ENCODE measurements around the gene ADAMTSL3. TPM values are rescaled to one million over a fixed set of nuclear protein-coding genes. Genes with fewer than 3 reads are reported as not detected.

Gene ADAMTSL3
- total RNA-seq = 0.05 TPM in 1 of 2 replicates, not detected in the other
- 0.37 TPM for polyA plus RNA-seq (2012)

DNA sequence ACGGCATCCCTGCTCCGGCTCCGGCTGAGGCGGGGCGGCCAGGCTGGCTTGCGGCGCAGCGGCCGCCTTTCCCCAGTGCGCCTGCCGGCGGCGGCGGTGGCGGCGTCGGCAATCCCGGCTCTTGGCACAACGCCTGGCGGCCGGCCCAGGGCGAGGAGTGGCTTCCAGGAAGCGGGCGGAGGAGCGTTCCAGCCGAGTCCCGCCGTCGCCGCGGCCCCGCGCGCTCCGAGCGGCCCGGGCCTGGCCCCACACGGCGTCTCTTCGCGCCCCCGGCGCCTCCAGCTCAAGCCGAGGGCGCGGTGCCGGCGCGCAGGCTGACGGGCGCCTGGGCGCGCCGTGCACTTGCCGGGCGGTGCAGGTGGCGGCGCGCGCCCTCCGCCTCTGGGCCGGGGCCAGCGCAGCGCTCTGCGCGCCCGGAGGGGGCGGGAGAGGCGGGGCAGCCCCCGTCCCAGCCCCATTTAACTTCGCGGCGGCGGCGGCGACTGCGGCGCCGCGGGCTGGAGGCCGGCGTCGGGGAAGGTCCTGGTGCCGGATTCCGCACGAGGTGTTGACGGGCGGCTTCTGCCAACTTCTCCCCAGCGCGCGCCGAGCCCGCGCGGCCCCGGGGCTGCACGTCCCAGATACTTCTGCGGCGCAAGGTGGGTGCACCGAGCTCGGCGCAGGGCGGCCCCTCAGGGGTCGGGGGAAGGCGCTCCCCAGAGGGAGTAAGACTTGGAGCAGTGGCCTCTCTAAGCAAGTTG, at the start of gene ADAMTSL3:
TSS of gene ADAMTSL3 (plus strand) at position 485 of the 740 bp plus-strand sequence. CDS start 1,639 bp downstream, outside the sequence.
- DNase-seq (ENCODE audit: low read depth) = peak; percentile 46

DNA sequence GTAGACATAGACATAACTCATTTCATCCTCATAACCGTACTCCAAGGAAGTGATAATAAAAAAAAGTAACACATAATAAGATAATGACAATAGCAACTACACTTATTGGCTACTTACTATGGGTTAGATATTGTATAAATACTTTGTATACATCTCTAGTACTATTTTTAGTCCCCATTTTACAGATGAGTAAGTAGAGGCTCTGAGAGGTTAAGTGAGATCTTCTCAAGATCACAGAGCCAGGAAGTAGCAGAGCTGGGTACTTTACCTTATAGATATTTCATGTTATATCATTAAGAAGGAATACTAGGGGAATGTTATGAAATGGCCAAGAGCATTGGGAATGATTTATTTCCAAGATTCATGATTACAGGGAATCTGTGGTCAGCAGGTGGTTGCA, 49.4 kb upstream of the ADAMTSL3 start:
- DNase-seq (ENCODE audit: low read depth) = no peak

- no peak for DNase-seq (ENCODE audit: low read depth)
Measured at GRCh38 chr15:83605111-83605945, 48.6 kb upstream of the ADAMTSL3 start.

DNA sequence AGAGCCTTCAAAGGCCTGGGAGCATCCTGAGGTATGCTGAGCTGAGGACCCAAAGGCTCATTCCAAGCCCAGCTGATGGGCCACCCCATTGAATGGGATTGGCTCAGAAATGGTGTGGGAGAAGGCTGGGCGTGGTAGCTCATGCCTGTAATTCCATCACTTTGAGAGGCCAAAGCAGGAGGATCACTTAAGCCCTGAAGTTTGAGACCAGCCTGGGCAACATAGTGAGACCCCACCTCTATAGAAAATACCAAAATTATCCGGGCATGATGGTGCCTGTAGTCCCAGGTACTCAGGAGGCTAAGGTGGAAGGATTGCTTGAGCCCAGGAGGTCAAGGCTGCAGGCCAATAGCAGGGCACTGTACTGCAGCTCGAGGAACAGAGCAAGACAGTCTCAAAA, 43.8 kb upstream of the ADAMTSL3 start:
- DNase-seq (ENCODE audit: low read depth) = no peak

DNA sequence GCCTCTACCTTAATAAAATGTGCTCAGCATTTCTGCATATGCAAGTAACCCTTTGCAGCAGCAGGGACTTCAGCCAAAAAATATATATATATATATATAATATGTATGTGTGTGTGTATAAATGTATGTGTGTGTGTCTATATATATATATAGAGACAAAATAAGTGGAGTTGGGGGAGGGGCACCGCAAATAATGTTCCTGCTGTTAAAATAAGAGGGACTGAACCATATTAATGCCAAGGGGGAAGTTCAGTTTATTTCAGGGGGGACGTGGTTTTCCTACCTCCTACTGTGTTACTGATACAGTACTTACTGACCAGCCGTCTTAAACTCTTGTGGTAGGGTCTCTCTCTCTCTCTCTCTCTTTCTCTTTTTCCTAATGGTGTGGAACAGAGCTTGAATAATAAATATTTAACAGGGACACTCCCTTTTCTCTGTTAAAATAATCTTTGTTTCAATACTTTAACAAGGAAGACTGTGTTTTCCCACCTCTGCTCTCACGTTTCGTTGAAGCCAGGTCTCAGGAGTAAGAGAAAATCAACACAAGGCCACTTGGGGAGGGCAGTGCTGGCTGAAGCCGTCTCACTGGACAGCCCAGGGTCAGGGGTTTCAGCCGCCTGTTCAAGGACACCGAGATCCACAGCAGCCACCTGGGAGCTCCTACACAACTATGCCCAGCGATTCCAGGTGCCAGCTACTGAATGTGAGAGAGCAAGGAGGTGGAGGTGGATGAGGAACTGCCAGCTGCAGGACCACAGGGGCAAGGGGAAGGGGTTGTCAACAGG, 42.8 kb upstream of the ADAMTSL3 start:
- no peak for DNase-seq (ENCODE audit: low read depth)

DNA sequence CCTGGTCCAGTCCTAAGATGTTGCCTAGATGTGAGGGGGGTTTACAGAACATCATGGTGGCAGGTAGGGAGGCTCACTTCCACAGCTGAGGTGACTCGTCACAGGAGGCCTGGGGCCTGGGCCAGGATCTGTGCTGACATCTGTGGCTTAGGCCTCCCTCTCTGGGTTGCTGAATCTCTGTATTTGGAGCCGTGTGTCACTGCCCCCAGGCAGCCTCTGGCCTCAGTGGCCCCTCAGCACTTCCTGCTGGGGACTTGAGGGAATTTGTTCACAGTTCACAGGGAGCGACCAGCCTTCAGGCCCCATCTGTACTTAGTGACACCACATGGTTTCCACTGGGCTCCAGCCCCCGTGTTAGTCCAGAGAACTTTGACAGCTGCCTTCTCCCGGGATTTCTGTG, 41.7 kb upstream of the ADAMTSL3 start:
- no peak for DNase-seq (ENCODE audit: low read depth)

DNA sequence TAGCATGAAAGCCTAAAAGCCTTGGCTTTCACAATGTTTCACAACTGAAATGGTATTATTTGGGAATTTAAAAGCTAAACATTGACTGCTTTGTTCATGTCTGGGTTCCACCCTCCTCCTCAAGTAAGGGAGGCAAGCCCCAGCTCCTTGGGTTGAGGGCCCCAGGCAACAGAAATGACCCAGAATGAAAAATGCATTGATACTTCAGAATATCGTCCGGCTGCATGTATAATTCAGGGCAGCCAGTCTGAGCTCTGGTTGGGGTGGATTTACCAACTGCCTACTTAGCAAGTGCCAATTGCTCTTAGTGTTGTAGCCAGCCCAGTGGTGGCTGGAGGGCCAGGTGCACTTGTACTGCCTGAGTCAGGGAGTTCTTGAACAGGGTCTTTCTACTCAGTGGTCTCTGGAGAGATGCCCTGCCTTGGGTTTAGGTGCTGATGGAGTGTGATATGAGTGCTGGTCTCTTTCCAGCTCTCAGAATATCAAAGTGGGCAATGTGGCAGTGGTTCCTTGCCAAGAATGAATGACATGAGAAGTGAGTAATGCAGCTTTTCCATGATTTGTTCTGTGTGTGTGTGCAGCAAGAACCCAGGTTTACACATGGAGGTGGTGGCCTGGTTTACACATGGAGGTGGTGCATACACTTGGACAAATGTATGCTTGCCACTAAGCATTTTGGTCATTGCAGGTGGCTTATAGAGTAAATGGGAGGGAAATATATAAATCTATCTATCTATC, 40.9 kb upstream of the ADAMTSL3 start:
- peak; percentile 1 for DNase-seq (ENCODE audit: low read depth)

GRCh38 chr15:83613714-83614113, 40.2 kb upstream of the ADAMTSL3 start:
- peak; percentile 12 for DNase-seq (ENCODE audit: low read depth)

DNA sequence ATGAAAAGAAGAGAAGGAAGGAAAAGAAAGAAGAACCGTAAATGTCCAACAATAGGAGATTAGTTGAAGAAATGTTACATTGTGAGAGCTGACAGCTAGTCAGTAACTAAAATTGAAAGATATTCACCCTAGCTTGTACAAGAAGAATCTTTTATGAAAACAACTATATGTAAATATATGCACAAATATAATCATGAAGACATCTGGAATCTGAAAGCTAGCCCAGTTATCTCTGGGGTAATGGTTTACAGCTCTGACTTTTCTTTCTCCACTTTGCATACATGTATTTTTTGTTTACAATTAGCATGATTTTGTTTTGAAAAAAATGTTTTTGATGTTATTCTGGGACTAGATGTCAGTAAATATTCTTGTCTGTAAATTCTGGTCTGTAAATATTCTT, 37.1 kb upstream of the ADAMTSL3 start:
- no peak for DNase-seq (ENCODE audit: low read depth)

GRCh38 chr15:83626171-83626802, 27.6 kb upstream of the ADAMTSL3 start:
- peak; percentile 1 for DNase-seq (ENCODE audit: low read depth)

DNA sequence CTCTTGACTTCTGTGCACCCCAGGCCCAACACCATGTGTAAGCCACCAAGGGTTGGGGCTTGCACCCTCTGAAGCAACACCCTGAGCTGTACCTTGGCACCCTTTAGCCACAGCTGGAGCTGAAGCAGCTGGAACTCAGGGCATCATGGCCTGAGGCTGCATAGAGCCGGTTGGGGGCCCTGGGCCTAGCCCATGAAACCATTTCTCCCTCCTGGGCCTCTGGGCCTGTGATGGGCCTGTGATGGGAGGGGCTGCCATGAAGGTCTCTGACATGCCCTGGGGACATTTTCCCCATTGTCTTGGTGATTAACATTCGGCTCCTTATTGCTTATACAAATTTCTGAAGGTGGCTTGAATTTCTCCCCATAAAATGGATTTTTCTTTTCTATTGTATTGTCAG, 22.4 kb upstream of the ADAMTSL3 start:
- DNase-seq (ENCODE audit: low read depth) = no peak

- no peak for DNase-seq (ENCODE audit: low read depth)
Measured at GRCh38 chr15:83643201-83643600, 10.7 kb upstream of the ADAMTSL3 start.

DNA sequence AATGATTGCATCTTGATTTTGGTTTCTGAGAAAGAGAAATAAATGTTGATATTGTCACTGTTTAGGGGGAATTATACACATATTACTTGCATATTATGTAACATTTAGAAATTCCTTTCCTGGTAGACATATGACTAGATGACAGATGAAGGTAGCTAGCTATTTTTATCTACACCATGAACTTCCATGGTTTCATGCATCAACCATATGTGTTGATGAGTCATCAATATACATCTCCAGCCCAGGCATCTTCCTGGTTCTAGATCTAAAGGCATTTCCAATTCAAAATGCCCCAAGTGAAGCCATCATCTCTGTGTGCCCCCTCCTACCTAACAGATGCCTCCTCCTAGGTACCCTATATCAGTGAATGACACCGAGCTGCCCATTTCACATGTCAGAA, 9.5 kb upstream of the ADAMTSL3 start:
- no peak for DNase-seq (ENCODE audit: low read depth)

GRCh38 chr15:83650831-83651230, 3.1 kb upstream of the ADAMTSL3 start:
- DNase-seq (ENCODE audit: low read depth) = no peak

- DNase-seq (ENCODE audit: low read depth) = no peak
Measured at GRCh38 chr15:83651541-83651940, 2.4 kb upstream of the ADAMTSL3 start.

DNA sequence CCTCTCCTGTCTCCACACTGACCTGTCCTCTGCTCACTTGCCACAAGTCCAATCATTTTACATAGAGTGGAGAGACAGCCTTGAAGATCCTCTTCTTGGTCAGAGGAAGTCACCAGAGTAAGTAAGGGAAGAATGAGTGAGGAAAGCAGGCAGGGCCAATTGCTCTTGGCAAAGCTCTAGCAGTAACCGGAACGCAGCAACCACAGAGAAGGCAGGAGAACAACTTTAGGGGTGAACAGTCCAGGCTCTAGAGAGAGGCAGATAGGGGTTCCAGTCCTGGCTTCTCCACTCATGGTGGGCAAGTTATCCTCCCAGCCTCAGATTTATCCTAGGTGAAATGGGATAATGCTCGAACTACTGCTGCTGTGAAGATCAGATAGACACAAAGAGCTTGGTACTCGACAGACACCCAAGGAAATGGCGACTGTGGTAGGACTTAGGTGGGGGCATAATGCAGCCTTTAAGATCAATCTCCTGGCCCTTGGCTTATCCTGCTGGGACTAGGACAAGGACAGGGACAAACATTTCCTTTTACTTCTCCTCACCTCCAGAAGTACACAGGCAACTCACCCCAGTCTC, 1.2 kb upstream of the ADAMTSL3 start:
- DNase-seq (ENCODE audit: low read depth) = no peak

GRCh38 chr15:83653288-83653638, 660 bp upstream of the ADAMTSL3 start:
- no peak for DNase-seq (ENCODE audit: low read depth)

- no peak for DNase-seq (ENCODE audit: low read depth)
Measured at GRCh38 chr15:83654379-83655236, 685 bp downstream of the ADAMTSL3 start.

DNA sequence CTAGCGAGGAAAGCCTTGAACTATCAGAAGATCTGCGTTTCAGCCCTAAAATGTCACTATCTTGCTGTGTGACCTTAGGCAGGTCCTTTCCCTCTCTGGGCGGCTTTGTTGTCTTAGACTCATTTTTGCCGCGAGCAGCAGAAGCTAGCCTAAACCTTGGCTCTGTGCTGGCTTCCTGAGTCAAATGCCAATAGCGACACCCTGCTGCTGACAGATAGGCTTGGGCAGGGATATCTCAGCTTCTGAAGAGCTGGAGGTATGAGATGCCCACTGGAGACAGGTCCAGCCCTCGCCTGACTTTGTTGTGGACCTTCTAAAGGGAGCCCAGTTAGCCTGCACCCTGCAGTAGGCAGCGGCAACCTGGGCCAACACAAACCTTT, 1.3 kb downstream of the ADAMTSL3 start:
- DNase-seq (ENCODE audit: low read depth) = no peak
